Peyer's patch (tissue), 4 donors: Measurements from ENCODE around the gene CTCFL. TPM values are rescaled to one million over a fixed set of nuclear protein-coding genes. Genes with fewer than 3 reads are reported as not detected.

ENCODE experiments used
- DNase-seq, 3 donors: peaks; one replicate each; pipeline ENCODE4 v3.0.0-alpha.2; 2017 to 2019
- H3K27ac ChIP-seq, 4 donors: fragments of 200-600 bp; sonication (generic); one replicate each; pipeline ENCODE4 v1.5.1; 2016 to 2019
- H3K27me3 ChIP-seq, 2 donors: fragments of 200-600 bp; sonication (generic); one replicate each; pipeline ENCODE4 v1.5.1; 2019
- H3K36me3 ChIP-seq, 3 donors: fragments of 200-600 bp; sonication (generic); one replicate each; pipeline ENCODE4 v1.5.1; 2016 to 2019
- H3K4me1 ChIP-seq, 4 donors: fragments of 200-600 bp; sonication (generic); one replicate each; pipeline ENCODE4 v1.5.1; 2016 to 2019
- H3K4me3 ChIP-seq, 4 donors: fragments of 200-600 bp; sonication (generic); 1 replicate in 3 of 4; 2 replicates in 1 of 4; pipeline ENCODE4 v1.5.1; 2016 to 2019; ENCODE audit warnings: mild to moderate bottlenecking in 1 of 4
- H3K9me3 ChIP-seq, 4 donors: fragments of 200-600 bp; sonication (generic); one replicate each; pipeline ENCODE4 v1.5.1; 2016 to 2019; ENCODE audit warnings: mild to moderate bottlenecking in 1 of 4
- POLR2A ChIP-seq, 2 donors: fragments of 450-650 bp; IDR thresholded peaks; one replicate each; pipeline ENCODE4 v1.5.1; 2017; ENCODE audit warnings: antibody characterized with exemption in 2 of 2, mild to moderate bottlenecking in 2 of 2, moderate library complexity in 2 of 2
- total RNA-seq, 4 donors: library from RNA; depleted of rRNA; stranded (reverse); fragments of >200 nt; gene quantifications; one replicate each; pipeline ENCODE4 v1.1.0, GENCODE V29; 2016
- TF ChIP-seq, protein P1 (sequence below), 6 experiments: fragments of 450-650 bp in 4 of 6; fragments of 200-600 bp in 2 of 6; sonication (generic) in 1 of 6; IDR thresholded peaks; one replicate each; pipeline ENCODE4 v1.5.1; 2017 to 2019; ENCODE audit warnings: antibody characterized with exemption in 6 of 6, mild to moderate bottlenecking in 3 of 6, moderate library complexity in 1 of 6

Gene CTCFL
- total RNA-seq, 4 donors from 2014 or later = not detected

DNA sequence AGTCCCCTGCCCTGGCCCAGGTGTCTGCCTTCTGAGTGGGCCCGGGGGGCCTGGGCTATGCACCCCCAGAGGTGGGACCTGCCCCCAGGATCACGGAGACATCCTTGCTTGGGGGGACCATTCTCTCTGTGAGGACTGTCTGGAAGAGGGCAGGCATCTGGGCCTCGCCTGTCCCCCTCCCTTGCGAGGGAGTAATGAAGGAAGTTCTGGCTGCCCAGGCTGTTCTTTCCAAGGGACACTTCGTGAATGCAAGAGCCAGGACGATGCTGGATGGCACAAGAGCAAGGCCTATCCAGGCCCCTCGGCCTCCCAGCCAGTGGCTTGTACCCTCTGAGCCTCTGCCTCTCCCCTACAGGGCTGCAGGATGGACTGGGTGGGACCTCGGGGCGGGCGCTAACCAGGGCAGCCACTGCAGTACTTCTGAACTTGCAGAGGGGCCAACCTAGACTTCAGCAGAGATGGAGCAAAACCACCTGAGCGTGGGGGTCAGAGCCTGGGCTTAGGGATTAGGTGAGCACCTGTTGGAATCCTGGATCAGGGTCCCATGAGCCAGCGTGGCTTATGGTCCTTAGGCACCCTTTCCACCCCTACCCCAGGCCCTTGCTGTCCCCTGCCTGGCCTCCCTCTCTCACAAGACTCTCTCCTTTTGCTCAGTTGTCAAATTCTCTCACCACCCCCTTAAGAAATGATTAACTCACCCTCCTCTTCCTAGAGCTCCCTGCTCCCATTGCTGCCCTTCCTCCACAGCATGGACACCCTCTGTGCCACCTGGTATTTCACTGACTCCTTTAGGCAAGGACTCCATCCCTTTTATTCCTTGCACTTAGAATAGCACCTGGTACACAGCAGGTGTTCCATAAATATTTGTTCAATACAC lies 53.2 kb downstream of the CTCFL start:
- H3K4me1 ChIP-seq = peaks cover 0 to 19% (median 5%) of the 10 kb centered on the region in 4 donors
- no peaks in the 10 kb centered on the region for H3K36me3 ChIP-seq
- no peak overlapping the region for H3K27ac ChIP-seq
- H3K27me3 ChIP-seq = no peaks in the 10 kb centered on the region
- no peaks in the 10 kb centered on the region for H3K9me3 ChIP-seq
- no peak overlapping the region for H3K4me3 ChIP-seq
- TF ChIP-seq, protein P1, sequence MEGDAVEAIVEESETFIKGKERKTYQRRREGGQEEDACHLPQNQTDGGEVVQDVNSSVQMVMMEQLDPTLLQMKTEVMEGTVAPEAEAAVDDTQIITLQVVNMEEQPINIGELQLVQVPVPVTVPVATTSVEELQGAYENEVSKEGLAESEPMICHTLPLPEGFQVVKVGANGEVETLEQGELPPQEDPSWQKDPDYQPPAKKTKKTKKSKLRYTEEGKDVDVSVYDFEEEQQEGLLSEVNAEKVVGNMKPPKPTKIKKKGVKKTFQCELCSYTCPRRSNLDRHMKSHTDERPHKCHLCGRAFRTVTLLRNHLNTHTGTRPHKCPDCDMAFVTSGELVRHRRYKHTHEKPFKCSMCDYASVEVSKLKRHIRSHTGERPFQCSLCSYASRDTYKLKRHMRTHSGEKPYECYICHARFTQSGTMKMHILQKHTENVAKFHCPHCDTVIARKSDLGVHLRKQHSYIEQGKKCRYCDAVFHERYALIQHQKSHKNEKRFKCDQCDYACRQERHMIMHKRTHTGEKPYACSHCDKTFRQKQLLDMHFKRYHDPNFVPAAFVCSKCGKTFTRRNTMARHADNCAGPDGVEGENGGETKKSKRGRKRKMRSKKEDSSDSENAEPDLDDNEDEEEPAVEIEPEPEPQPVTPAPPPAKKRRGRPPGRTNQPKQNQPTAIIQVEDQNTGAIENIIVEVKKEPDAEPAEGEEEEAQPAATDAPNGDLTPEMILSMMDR (IDR thresholded peaks at IDR 0.05) = no peak
- no peak for TF ChIP-seq POLR2A (IDR thresholded peaks at IDR 0.05)
- peak in 1 of 3 donors; percentile 23 for DNase-seq

DNA sequence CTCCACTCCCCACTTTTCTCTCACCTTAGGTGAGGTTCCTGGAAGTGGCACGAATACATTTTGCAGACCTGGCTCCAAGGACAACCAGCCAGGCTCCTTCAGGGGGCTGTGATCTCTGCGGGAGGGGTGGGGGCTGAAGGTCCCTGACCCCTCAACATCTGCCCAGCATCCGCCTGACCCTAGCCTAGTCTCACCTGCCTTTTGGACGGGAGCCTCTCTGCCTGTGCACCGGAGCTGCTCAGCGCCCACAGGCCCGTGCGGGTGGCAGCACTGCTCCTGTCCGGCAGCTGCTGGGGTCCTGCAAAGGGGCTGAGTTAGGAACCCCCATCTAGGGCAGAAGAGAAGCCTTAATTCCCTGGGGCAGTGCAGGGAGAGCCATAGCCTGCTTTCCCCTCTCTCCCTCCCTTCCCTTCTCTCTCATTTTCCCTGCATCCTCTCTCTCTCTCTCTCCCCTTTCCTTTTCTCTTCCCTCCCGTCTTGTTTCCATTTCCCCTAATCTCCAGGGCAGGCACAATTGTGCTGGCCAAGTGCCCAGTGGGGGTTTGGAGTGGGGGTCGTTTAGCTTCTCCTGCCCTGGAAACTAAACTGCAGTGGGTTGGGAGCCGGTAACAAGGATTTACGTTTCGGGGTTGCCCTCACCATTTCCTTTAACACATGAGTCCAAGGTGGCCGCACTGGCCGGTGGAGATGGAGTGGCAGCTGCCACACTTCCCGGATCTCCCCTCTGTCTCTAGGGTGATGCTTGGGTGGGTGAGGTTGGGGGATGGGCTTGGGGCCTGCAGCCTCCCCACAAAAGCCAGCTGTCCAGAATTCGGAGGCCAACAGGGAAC lies 54.1 kb downstream of the CTCFL start:
- H3K36me3 ChIP-seq = no peaks in the 10 kb centered on the region
- no peak overlapping the region for H3K4me3 ChIP-seq
- H3K4me1 ChIP-seq = peaks cover 0 to 16% (median 1%) of the 10 kb centered on the region in 4 donors
- TF ChIP-seq, protein P1 (IDR thresholded peaks at IDR 0.05) = no peak
- TF ChIP-seq POLR2A (IDR thresholded peaks at IDR 0.05) = no peak
- H3K27me3 ChIP-seq = no peaks in the 10 kb centered on the region
- H3K9me3 ChIP-seq = no peaks in the 10 kb centered on the region
- no peak overlapping the region for H3K27ac ChIP-seq
- DNase-seq = peak in 1 of 3 donors; percentile 26

DNA sequence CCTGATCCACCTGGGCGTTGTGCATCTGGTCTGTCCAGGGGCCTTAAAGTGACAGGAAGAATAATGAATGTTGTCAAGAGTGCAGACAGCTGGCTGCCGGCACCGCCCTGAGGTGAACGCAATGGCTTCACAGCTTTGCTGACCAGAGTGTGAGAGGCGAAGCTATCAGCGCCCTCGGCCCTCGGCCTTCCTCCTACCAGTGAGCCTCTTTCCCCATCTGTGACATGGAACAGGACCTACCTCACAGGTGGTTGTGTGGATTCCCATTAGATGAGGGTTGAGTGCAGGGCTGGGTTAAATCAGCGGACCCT lies 54.8 kb downstream of the CTCFL start:
- TF ChIP-seq, protein P1 (IDR thresholded peaks at IDR 0.05) = no peak
- TF ChIP-seq POLR2A (IDR thresholded peaks at IDR 0.05) = no peak
- no peak for DNase-seq
- Histone ChIP-seq H3K9me3 (no peaks in the 10 kb centered on the region), H3K27ac (peak overlapping the region in 1 of 4 donors; percentile 42), H3K4me3 (no peak overlapping the region), H3K4me1 (peaks cover 0 to 16% (median 1%) of the 10 kb centered on the region in 4 donors), H3K36me3 (no peaks in the 10 kb centered on the region), H3K27me3 (no peaks in the 10 kb centered on the region)

DNA sequence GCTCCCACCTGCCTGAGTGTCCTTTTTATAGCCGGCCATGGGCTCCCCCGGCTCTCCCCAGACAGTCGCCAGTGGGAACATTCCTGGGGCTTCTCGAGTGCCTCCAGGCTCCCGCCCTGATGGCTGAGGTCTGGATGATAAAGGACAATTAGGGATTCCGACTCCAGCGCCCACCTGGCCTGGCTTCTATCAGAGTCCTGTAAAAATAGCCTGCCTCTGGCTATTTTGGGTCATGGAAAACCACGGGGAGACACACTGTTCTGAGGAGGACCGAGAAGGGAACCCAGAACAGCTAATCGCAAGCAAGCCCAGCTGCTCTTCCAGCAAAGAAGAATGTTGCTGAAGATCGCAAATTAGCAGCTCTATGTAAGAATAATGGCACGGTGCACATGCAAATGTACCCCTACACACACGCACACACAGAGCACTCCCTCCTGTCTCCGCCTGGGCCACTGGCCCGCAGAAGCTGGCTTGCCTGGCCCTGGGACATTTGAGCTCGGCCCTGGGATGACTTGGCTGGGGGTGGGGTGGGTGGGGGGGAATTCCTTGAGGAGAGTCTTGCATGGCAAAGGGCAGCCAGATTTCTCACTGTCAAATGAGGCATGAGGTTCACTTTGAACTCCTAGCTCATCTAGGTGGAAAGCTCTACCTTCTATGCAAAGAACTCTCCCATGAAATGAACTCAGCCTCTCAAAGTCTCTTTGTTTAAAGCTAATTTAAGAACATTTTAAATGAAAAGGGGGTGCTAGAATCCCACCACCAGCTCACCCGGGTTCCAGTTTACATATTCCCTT lies 55.3 kb downstream of the CTCFL start:
- H3K36me3 ChIP-seq = no peaks in the 10 kb centered on the region
- H3K27ac ChIP-seq = peak overlapping the region in 1 of 4 donors; percentile 42
- H3K27me3 ChIP-seq = no peaks in the 10 kb centered on the region
- peak in 1 of 3 donors; percentile 13 for DNase-seq
- no peak overlapping the region for H3K4me3 ChIP-seq
- no peak for TF ChIP-seq POLR2A (IDR thresholded peaks at IDR 0.05)
- no peaks in the 10 kb centered on the region for H3K9me3 ChIP-seq
- peaks cover 0 to 12% (median 1%) of the 10 kb centered on the region in 4 donors for H3K4me1 ChIP-seq

DNA sequence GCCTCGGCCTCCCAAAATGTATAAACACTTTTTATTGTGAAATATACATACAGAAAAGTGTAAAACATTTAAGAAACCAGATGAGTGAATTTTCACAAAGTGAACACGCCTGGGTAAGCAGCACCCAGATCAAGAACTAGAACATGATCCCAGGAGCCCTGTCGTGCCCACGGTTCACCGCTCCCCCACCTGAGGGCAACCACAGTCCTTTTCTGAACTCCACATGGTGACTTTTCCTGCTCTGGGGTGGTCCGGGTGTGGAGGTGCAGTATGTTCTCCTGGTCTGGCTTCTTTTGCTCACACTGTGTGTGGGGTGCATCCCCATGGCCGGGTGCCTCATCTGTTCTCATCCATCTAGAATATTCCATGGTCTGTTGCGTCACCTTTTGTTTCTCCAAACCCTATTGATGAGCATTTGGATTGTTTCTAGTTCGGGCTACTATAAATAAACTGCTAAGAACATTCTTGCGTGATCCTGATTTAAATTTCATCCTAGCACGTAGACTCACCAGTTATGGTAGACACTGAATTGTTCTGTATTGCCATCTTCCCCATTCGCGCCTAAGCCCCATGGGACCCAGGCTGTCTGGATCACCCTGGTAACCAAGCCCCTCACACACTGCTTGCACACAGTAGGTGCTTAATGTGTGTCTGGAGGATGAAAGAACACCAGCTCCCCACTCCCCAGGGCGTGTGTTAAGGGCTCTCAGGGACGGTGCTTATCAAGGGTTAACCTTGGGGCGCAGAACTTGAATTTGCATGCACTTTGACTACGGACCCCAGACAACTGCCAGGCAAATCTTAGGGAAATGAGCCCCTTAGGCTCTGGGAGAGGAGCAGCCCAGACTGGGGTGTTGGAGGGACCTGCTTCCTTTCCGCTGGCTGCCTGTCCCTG lies 56.2 kb downstream of the CTCFL start:
- H3K27ac ChIP-seq = peak overlapping the region in 1 of 4 donors; percentile 42
- H3K4me3 ChIP-seq = no peak overlapping the region
- H3K36me3 ChIP-seq = no peaks in the 10 kb centered on the region
- peaks cover 0 to 7% (median 1%) of the 10 kb centered on the region in 4 donors for H3K4me1 ChIP-seq
- no peaks in the 10 kb centered on the region for H3K9me3 ChIP-seq
- DNase-seq = peak in 1 of 3 donors; percentile 27
- no peaks in the 10 kb centered on the region for H3K27me3 ChIP-seq
- no peak for TF ChIP-seq POLR2A (IDR thresholded peaks at IDR 0.05)
- TF ChIP-seq, protein P1 (IDR thresholded peaks at IDR 0.05) = no peak
